A549 (cell line): ENCODE results near the gene CDC73.
"Not testable (repeated sequence)": the region's sequence is repeated elsewhere in the genome, so short reads cannot be mapped to it uniquely, and the experiment has no call there.

Experiments
- CEBPB ChIP-seq, 2 experiments: fragments of >200 bp in 1 of 2; sonication (Bioruptor Twin) in 1 of 2; formaldehyde crosslinking in 1 of 2; IDR thresholded peaks; 2 replicates each; pipeline ENCODE4 v1.6.1; 2012 to 2016
- CHD2 ChIP-seq: fragments of 150-350 bp; IDR thresholded peaks from 2 replicates; pipeline ENCODE4 v1.6.1; 2014; ENCODE audit warnings: low read length; ENCODE audit not compliant: partially characterized antibody
- CTCF ChIP-seq: fragments of >200 bp; sonication (Bioruptor Twin); formaldehyde crosslinking; IDR thresholded peaks from 3 replicates; pipeline ENCODE4 v1.5.1; 2016
- HOXB5 ChIP-seq: fragments of 250-450 bp; sonication (Bioruptor Pico); IDR thresholded peaks from 2 replicates; pipeline ENCODE4 v1.5.0; 2020; ENCODE audit warnings: mild to moderate bottlenecking, moderate library complexity
- KDM5A ChIP-seq: fragments of 200-600 bp; sonication (generic); IDR thresholded peaks from 2 replicates; pipeline ENCODE4 v1.6.1; 2016; ENCODE audit warnings: antibody characterized with exemption, mild to moderate bottlenecking
- MAZ ChIP-seq: fragments of 150-350 bp; IDR thresholded peaks from 2 replicates; pipeline ENCODE4 v1.6.1; 2014; ENCODE audit warnings: antibody characterized with exemption, low read depth, low read length, borderline replicate concordance
- MYC ChIP-seq: IDR thresholded peaks from 2 replicates; pipeline ENCODE4 v1.6.1; 2012; ENCODE audit warnings: mild to moderate bottlenecking, inconsistent platforms, low read length, improper control_type of control experiment, borderline replicate concordance
- NR3C1 ChIP-seq: fragments of >200 bp; sonication (Bioruptor Twin); formaldehyde crosslinking; IDR thresholded peaks from 3 replicates; pipeline ENCODE4 v1.6.1; 2017
- RAD21 ChIP-seq, 2 experiments: fragments of >200 bp in 1 of 2; sonication (Bioruptor Twin) in 1 of 2; formaldehyde crosslinking in 1 of 2; IDR thresholded peaks in 1 of 2; conservative IDR thresholded peaks in 1 of 2; 2 replicates in 1 of 2; 3 replicates in 1 of 2; pipeline ENCODE4 v1.6.1; 2012 to 2018; ENCODE audit warnings: inconsistent platforms in 1 of 2
- SREBF2 ChIP-seq: fragments of 450-650 bp; IDR thresholded peaks from 2 replicates; pipeline ENCODE4 v1.6.1; 2014; ENCODE audit warnings: mild to moderate bottlenecking, moderate library complexity

GRCh38 chr1:193231146-193231545, 109.3 kb downstream of the CDC73 start:
- TF ChIP-seq CTCF; CHD2; MAZ; MYC; HOXB5 (CRISPR knock-in tag); NR3C1; RAD21 (conservative IDR thresholded peaks at IDR 0.05 in 1 of 2, IDR thresholded peaks at IDR 0.05 in 1 of 2); SREBF2; CEBPB (IDR thresholded peaks at IDR 0.05); KDM5A: not testable (repeated sequence)
